Ishikawa (cell line): ENCODE data around the gene CRABP1.

Source experiments
- CEBPB ChIP-seq: IDR thresholded peaks from 2 replicates; pipeline ENCODE4 v1.6.1; 2012
- EGR1 ChIP-seq: IDR thresholded peaks from 2 replicates; pipeline ENCODE4 v1.6.1; 2012
- EP300 ChIP-seq: IDR thresholded peaks from 2 replicates; pipeline ENCODE4 v1.6.1; 2012; ENCODE audit warnings: borderline replicate concordance
- FOXM1 ChIP-seq: IDR thresholded peaks from 2 replicates; pipeline ENCODE4 v1.6.1; 2012; ENCODE audit warnings: low read depth, borderline replicate concordance
- MAX ChIP-seq: IDR thresholded peaks from 2 replicates; pipeline ENCODE4 v1.6.1; 2012
- NFIC ChIP-seq: IDR thresholded peaks from 2 replicates; pipeline ENCODE4 v1.6.1; 2012
- RAD21 ChIP-seq: IDR thresholded peaks from 2 replicates; pipeline ENCODE4 v1.6.1; 2012; ENCODE audit warnings: low read depth
- REST ChIP-seq: IDR thresholded peaks from 2 replicates; pipeline ENCODE4 v1.6.1; 2012; ENCODE audit warnings: low read depth, mild to moderate bottlenecking
- TAF1 ChIP-seq: IDR thresholded peaks from 2 replicates; pipeline ENCODE4 v1.6.1; 2012; ENCODE audit warnings: low read depth, mild to moderate bottlenecking
- TCF12 ChIP-seq: IDR thresholded peaks from 2 replicates; pipeline ENCODE4 v1.6.1; 2012; ENCODE audit warnings: low read depth
- TEAD4 ChIP-seq: IDR thresholded peaks from 2 replicates; pipeline ENCODE4 v1.6.1; 2012
- USF1 ChIP-seq: IDR thresholded peaks from 2 replicates; pipeline ENCODE4 v1.6.1; 2012
- YY1 ChIP-seq: IDR thresholded peaks from 2 replicates; pipeline ENCODE4 v1.6.1; 2012; ENCODE audit warnings: low read depth
- ZBTB7A ChIP-seq: IDR thresholded peaks from 2 replicates; pipeline ENCODE4 v1.6.1; 2012; ENCODE audit warnings: low read depth

The CRABP1 gene

GRCh38 chr15:78317145-78317836 is 22.9 kb upstream of the CRABP1 start:
- TF ChIP-seq USF1 (no peak), RAD21 (peak; percentile 8; the same call in 1 of the 2 replicates)

GRCh38 chr15:78319588-78319987 is 20.6 kb upstream of the CRABP1 start:
- TF ChIP-seq ZBTB7A (no peak), TEAD4 (no peak), EP300 (no peak), CEBPB (no peak), FOXM1 (no peak), MAX (no peak)

- TF ChIP-seq TCF12 (no peak), EP300 (no peak), ZBTB7A (no peak), USF1 (no peak), REST (no peak), EGR1 (no peak), TEAD4 (no peak), YY1 (no peak), TAF1 (no peak), FOXM1 (no peak)
These were observed 20.0 kb upstream of the CRABP1 start for GRCh38 chr15:78320183-78320582.

GRCh38 chr15:78321041-78321570 is 19.0 kb upstream of the CRABP1 start:
- TF ChIP-seq YY1 (no peak), FOXM1 (no peak), MAX (no peak), CEBPB (no peak), EP300 (no peak), REST (no peak), RAD21 (no peak), NFIC (no peak), TAF1 (no peak), EGR1 (no peak), TCF12 (no peak), USF1 (no peak), TEAD4 (no peak), ZBTB7A (no peak)

GRCh38 chr15:78321786-78322185 is 18.4 kb upstream of the CRABP1 start:
- no peak for TF ChIP-seq TEAD4
- TF ChIP-seq CEBPB: no peak
- TF ChIP-seq EGR1: no peak
- no peak for TF ChIP-seq REST
- TF ChIP-seq USF1: no peak
- no peak for TF ChIP-seq ZBTB7A
- no peak for TF ChIP-seq TCF12
- no peak for TF ChIP-seq FOXM1
- no peak for TF ChIP-seq EP300
- no peak for TF ChIP-seq TAF1
- TF ChIP-seq MAX: no peak
